ENCODE results near the gene CCDC102A.

Gene CCDC102A

GRCh38 chr16:57477531-57478202 lies 58.7 kb downstream of the CCDC102A start:
- TF ChIP-seq CTCF (conservative IDR thresholded peaks at IDR 0.05; ENCODE audit: low read depth, low read length), result no peak
- H3K4me3 ChIP-seq (ENCODE audit: low read depth, low read length), result no peak overlapping the region
- DNase-seq (ENCODE audit: low read depth), result no peak

- no peak overlapping the region for H3K4me3 ChIP-seq (ENCODE audit: low read depth, low read length)
- TF ChIP-seq CTCF (conservative IDR thresholded peaks at IDR 0.05; ENCODE audit: low read depth, low read length), result no peak
- no peak for DNase-seq (ENCODE audit: low read depth)
Observed at GRCh38 chr16:57476546-57477410, 59.6 kb downstream of the CCDC102A start.

GRCh38 chr16:57475711-57476339 lies 60.5 kb downstream of the CCDC102A start:
- peak; percentile 71 for DNase-seq (ENCODE audit: low read depth)
- H3K4me3 ChIP-seq (ENCODE audit: low read depth, low read length), result no peak overlapping the region
- peak; percentile 73 for TF ChIP-seq CTCF (conservative IDR thresholded peaks at IDR 0.05; ENCODE audit: low read depth, low read length)

GRCh38 chr16:57474671-57475661 lies 61.4 kb downstream of the CCDC102A start:
- no peak for DNase-seq (ENCODE audit: low read depth)
- H3K4me3 ChIP-seq (ENCODE audit: low read depth, low read length), result no peak overlapping the region
- no peak for TF ChIP-seq CTCF (conservative IDR thresholded peaks at IDR 0.05; ENCODE audit: low read depth, low read length)

GRCh38 chr16:57473906-57474305 lies 62.5 kb downstream of the CCDC102A start:
- no peak for TF ChIP-seq CTCF (conservative IDR thresholded peaks at IDR 0.05; ENCODE audit: low read depth, low read length)
- H3K4me3 ChIP-seq (ENCODE audit: low read depth, low read length), result no peak overlapping the region
- DNase-seq (ENCODE audit: low read depth), result no peak

- no peak for DNase-seq (ENCODE audit: low read depth)
- no peak overlapping the region for H3K4me3 ChIP-seq (ENCODE audit: low read depth, low read length)
- no peak for TF ChIP-seq CTCF (conservative IDR thresholded peaks at IDR 0.05; ENCODE audit: low read depth, low read length)
Observed at GRCh38 chr16:57473176-57473840, 63.1 kb downstream of the CCDC102A start.

Measured in choroid plexus epithelial cell (primary cell).